GM19324 (cell line): ENCODE measurements around the gene CTNNA3.

Experiments used
- ATAC-seq: cut with Tn5 transposase; IDR thresholded peaks from one replicate; pipeline ENCODE4 v1.9.1; 2021; ENCODE audit warnings: mild to moderate bottlenecking, moderate library complexity; ENCODE audit not compliant: unreplicated experiment, low FRiP score

The CTNNA3 gene

DNA sequence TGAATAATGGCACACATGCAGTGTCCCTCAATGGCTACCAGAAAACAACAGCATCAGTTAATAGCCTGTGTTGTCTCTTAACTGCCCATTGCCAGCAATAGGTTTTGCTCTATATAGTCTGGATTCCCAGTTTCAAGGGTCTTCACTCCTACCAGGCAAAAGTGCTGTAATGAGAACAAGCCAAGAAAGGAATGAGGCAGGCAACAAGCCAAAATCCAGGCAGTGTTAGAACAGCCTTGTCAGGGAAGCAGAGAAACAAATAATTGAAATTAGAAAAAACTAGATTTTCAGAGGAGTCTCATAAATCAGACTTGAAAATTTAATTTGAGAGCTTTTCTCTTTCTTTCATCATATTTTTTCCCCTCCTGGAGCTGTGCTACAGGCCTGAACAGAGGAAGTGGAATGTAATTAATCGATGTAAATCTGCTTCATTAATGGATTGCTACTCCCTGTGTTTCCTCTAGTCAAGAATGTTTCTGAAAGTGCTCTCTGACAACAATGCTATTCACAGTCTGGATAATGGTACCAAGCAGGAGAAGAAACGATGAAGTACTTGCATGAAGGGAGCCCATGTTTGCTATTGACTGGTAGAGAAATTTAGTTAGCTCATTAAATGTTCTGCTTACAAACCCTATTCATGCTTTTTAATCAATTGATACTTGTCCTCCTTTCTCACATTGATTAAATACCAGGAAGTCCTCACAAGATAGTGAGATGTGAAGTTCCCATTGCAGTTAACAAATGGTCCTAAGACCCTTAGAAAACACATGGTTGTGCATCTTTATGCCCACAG, 972.2 kb downstream of the CTNNA3 start:
- ATAC-seq = no peak

- no peak for ATAC-seq
These were observed 976.5 kb downstream of the CTNNA3 start for GRCh38 chr10:66719483-66719882.

DNA sequence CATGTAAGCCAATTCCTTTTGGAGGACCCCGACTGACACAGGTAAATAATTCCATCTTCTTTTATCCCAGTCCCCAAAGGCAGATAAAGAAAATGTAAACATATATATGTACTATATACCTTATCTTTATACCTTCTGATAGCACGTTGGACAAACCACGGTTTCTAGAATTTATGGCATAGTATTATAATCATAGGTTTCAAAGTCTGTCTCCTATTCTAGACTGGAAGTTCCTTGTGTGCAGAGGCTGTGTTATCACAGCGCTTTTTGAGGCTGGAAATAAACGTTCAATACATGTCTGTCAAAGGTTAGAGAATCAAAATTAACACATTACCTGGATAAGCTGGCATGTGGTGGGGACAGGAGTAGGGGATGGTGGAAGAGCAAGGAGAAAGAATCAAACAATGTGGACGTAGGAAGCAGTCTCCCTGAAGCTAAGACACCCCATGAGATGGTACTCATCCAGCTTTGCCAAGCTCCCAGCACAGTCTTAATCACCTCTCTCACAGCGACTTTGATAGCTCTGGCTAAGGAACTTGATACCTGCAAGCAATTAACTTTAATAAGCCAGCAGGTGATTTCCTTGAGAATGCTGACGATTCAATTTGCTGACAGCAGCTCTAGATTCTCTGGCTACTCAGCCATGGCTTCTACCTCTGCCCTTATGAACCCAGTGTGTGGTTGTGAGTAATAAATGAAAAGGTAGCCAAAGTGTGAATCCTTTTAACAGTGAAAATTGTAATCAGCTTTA, 978.6 kb downstream of the CTNNA3 start:
- no peak for ATAC-seq

GRCh38 chr10:66714741-66715140, 981.3 kb downstream of the CTNNA3 start:
- no peak for ATAC-seq

- ATAC-seq = no peak
These were observed 982.6 kb downstream of the CTNNA3 start for GRCh38 chr10:66713387-66713786.

DNA sequence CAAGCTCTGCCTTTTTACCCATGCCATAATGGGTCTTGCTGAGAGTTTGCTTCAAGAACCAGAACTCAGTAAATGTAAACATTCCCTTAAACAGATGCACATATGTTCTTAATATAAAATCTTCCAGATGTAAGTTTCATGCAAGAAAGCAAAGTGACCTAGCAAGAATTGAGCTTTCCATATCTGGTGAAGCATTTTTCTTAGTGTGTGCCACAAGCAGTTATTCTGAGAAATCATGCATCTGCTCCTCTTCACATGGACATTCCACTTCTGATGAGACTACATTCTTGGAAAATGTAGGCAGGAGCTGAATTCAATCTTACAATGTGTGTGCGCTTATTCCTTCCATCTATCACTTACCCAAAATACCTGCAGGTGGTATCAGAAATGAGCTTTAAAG, 997.9 kb downstream of the CTNNA3 start:
- ATAC-seq = no peak

GRCh38 chr10:66695046-66695445, 1000.9 kb downstream of the CTNNA3 start:
- no peak for ATAC-seq

DNA sequence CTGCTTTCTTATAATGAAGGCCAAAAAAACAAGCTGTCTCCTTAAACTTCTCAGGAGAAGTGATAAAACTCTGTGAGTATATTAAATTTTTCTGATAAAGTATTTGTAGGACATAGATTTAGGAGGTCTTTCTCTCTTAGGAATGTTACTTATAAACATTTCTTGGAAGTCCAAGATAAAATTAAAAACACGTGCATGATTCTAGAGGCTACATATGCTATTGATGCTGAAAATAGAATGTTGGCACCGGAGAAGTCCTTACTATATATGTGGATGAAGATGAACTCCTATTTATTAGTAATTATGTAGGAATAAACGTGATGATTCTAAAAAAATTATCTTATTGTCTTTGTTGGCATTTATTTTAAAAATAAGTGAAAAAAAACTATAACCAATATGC, 1011.4 kb downstream of the CTNNA3 start:
- no peak for ATAC-seq

DNA sequence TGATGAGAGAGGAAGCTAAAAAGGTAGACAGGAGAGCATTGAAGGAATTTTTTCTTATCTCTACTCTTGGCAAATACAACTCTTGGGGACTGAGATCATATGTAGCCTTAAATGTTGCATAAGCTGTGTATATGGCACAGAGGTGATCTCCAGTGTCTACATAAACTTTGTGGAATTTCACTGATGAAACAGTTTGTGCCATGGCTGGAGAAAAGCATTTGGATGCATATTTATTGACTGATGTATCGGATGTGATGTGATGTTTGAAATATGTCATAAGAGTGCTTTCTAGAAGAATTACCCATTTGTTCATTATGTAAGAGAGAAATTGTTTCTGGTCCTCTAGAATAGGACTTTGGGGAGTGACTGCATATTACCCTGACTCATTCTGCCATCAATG, 1015.1 kb downstream of the CTNNA3 start:
- no peak for ATAC-seq

- no peak for ATAC-seq
These were observed 1017.5 kb downstream of the CTNNA3 start for GRCh38 chr10:66678521-66678920.

DNA sequence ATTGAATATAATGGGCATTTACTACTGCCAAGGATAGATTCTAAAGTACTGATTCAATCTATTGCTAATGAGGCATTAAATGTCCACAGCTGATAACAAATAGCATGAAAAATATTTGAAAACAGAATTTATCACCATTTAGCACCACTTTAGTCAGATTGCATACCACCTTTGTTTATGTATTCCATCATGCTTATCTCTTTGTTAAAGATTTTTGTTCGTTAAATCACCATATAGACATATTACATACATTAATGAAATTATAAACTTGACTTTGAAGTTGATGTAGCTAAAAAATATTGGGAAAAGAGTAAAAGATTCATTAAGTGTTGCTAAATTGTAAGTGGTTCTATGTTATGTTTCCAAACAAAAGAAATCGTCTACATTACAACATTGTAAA, 1022.9 kb downstream of the CTNNA3 start:
- no peak for ATAC-seq

DNA sequence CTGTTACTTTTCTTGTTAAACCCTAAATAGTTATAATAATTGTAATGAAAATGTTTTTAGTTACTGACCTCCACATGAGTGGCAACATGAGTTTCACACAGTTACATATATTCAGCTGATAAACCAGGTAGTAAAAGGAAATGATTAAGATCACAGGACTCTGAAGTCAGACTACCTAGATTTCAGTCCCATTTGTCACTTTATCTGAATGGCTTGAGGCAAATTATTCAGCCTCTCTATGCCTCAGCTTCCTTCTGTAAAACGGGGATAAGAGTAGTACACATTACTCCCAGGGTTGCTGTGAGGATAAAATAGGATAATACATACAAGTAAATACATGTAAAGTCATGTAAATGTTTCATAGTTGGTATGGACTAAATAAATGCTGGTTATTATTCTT, 1024.4 kb downstream of the CTNNA3 start:
- ATAC-seq = no peak

- ATAC-seq = no peak
These were observed 1024.9 kb downstream of the CTNNA3 start for GRCh38 chr10:66671064-66671463.

DNA sequence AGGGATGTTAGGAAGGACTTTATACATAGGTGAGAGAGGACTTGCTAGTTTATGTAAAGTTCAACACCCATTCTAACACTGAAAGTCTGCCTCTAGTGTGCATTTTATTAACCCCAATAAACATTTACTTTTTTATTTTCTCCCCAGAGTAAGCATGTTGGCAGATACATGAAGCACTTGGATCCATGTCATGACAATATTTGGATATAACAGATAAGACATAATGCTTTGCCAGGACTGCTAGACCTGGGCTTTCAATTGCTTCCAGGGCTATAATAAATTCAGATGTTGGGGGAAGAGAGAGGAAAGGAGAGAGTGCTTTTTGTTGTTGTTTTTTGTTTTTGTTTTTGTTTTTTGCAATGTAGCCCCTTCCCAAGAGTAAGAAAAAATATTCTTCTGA, 1039.5 kb downstream of the CTNNA3 start:
- no peak for ATAC-seq

- no peak for ATAC-seq
These were observed 1041.1 kb downstream of the CTNNA3 start for GRCh38 chr10:66654861-66655260.

GRCh38 chr10:66651308-66652082, 1044.5 kb downstream of the CTNNA3 start:
- ATAC-seq = no peak

DNA sequence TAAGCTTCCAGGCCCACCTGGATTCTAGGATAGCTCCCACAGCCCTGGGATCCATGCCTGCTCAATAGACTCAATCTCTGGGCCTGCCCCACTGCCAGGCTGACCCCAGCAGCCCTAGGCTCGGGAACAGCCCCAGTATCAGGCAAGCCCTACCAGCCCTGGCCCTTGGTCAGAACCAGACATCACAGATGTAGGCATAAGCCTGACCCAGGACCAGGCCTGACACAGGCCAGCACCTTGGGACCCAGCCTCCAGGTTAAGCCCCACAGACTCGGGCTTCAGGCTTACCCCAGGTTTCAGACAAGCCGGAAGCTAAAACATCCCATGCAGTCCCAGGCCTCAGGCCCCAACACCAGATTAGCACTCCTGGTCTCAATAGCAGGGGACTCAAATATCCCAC, 1046.4 kb downstream of the CTNNA3 start:
- ATAC-seq = no peak

GRCh38 chr10:66642217-66642616, 1053.8 kb downstream of the CTNNA3 start:
- no peak for ATAC-seq

GRCh38 chr10:66639371-66639770, 1056.6 kb downstream of the CTNNA3 start:
- ATAC-seq = no peak

- no peak for ATAC-seq
These were observed 1058.5 kb downstream of the CTNNA3 start for GRCh38 chr10:66637273-66638036.
